Esophagus squamous epithelium (tissue), 5 donors: ENCODE results near the gene BIRC2. TPM values are rescaled to one million over a fixed set of nuclear protein-coding genes. Genes with fewer than 3 reads are reported as not detected.
A peak's percentile ranks its signal among the peaks of the same experiment; 100 is the strongest.

Experiments
- DNase-seq: peaks from one replicate; lab custom pipeline; 2025; lab: John Stamatoyannopoulos, UW
- H3K27ac ChIP-seq, 4 donors: fragments of 200-600 bp; sonication (generic); one replicate each; pipeline ENCODE4 v1.5.1; 2016 to 2019; ENCODE audit warnings: mild to moderate bottlenecking in 1 of 4
- H3K27me3 ChIP-seq, 4 donors: fragments of 200-600 bp; sonication (generic); 1 replicate in 3 of 4; 2 replicates in 1 of 4; pipeline versions ENCODE4 v1.5.1 to v1.6.0; 2017 to 2021; ENCODE audit warnings: antibody characterized with exemption in 1 of 4
- H3K36me3 ChIP-seq, 3 donors: fragments of 200-600 bp; sonication (generic); one replicate each; pipeline ENCODE4 v1.5.1; 2016 to 2019
- H3K4me1 ChIP-seq, 3 donors: fragments of 200-600 bp; sonication (generic); one replicate each; pipeline ENCODE4 v1.5.1; 2017 to 2019
- H3K4me3 ChIP-seq, 4 donors: fragments of 200-600 bp; sonication (generic); 1 replicate in 3 of 4; 2 replicates in 1 of 4; pipeline ENCODE4 v1.5.1; 2016 to 2019; ENCODE audit warnings: mild to moderate bottlenecking in 2 of 4, moderate library complexity in 1 of 4
- H3K9me3 ChIP-seq, 3 donors: fragments of 200-600 bp; sonication (generic); one replicate each; pipeline ENCODE4 v1.5.1; 2016 to 2019
- POLR2A ChIP-seq, 4 donors: fragments of 450-650 bp; IDR thresholded peaks; one replicate each; pipeline ENCODE4 v1.6.1; 2017; ENCODE audit warnings: antibody characterized with exemption in 4 of 4, mild to moderate bottlenecking in 4 of 4, moderate library complexity in 3 of 4
- WGBS, 2 donors: methylation state at CpG; one replicate each; pipeline ENCODE4 v1.1.5; 2018; 5-methylcytosine and 5-hydroxymethylcytosine counted together
- intact Hi-C: fragments of 100-400 bp; cut with DNase I; formaldehyde crosslinking; loops from one replicate; pipeline ENCODE4 v1.15.0; 2022
- total RNA-seq, 4 donors: library from RNA; depleted of rRNA; stranded (reverse); fragments of >200 nt; gene quantifications; one replicate each; pipeline ENCODE4 v1.1.0, GENCODE V29; 2016
- TF ChIP-seq, protein P1 (sequence below), 6 experiments: fragments of 450-650 bp in 4 of 6; fragments of 200-600 bp in 2 of 6; sonication (generic) in 2 of 6; IDR thresholded peaks; one replicate each; pipeline ENCODE4 v1.5.1; 2016 to 2019; ENCODE audit warnings: antibody characterized with exemption in 6 of 6, mild to moderate bottlenecking in 4 of 6, moderate library complexity in 4 of 6
- donor health status: DM: yes; HTN: yes; CAD: no.

Gene BIRC2
- total RNA-seq, 4 donors from 2014 or later: 18.9 to 38.7 (median 26.4) TPM

DNA sequence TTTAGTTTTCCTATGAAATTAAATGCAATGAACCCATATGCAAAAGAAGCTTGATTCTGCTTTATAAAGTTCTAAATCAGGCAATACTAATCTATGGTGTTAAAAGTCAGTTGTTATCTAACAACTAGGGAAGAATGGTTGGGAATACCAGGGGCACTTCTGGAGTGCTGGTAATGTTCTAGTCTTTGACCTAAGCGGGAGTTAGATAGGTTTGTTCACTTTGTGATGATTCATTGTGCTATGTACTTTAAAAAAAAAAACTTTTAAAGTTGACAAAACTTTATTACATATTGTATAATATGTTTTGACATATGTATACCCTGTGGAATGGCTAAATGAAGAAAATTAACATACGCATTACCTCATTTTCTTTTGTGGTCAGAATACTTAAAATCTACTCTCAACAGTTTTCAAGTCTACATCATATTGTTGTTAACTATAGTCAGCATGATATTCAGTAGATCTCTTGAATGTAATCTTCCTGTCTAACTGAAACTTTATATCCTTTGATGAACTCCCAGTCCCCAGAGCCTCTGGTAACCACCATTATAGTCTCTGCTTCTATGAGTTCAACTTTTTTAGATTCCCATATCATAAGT lies 39.2 kb downstream of the BIRC2 start:
- no peaks in the 10 kb centered on the region for H3K27me3 ChIP-seq
- 82 to 88% methylated on average over 2 of the region's 2 CpGs for WGBS, 2 donors
- intact Hi-C loops: loop anchor here (10.0 kb wide), 1 partner anchor 109 kb away; no protein-coding TSS in a partner anchor
- no peak for TF ChIP-seq POLR2A (IDR thresholded peaks at IDR 0.05)
- TF ChIP-seq, protein P1, sequence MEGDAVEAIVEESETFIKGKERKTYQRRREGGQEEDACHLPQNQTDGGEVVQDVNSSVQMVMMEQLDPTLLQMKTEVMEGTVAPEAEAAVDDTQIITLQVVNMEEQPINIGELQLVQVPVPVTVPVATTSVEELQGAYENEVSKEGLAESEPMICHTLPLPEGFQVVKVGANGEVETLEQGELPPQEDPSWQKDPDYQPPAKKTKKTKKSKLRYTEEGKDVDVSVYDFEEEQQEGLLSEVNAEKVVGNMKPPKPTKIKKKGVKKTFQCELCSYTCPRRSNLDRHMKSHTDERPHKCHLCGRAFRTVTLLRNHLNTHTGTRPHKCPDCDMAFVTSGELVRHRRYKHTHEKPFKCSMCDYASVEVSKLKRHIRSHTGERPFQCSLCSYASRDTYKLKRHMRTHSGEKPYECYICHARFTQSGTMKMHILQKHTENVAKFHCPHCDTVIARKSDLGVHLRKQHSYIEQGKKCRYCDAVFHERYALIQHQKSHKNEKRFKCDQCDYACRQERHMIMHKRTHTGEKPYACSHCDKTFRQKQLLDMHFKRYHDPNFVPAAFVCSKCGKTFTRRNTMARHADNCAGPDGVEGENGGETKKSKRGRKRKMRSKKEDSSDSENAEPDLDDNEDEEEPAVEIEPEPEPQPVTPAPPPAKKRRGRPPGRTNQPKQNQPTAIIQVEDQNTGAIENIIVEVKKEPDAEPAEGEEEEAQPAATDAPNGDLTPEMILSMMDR (IDR thresholded peaks at IDR 0.05): no peak
- H3K27ac ChIP-seq: no peak overlapping the region
- H3K36me3 ChIP-seq: peaks cover 0 to 71% (median 7%) of the 10 kb centered on the region in 3 donors
- H3K9me3 ChIP-seq: no peaks in the 10 kb centered on the region
- H3K4me3 ChIP-seq: no peak overlapping the region
- no peak for DNase-seq
- H3K4me1 ChIP-seq: no peaks in the 10 kb centered on the region

DNA sequence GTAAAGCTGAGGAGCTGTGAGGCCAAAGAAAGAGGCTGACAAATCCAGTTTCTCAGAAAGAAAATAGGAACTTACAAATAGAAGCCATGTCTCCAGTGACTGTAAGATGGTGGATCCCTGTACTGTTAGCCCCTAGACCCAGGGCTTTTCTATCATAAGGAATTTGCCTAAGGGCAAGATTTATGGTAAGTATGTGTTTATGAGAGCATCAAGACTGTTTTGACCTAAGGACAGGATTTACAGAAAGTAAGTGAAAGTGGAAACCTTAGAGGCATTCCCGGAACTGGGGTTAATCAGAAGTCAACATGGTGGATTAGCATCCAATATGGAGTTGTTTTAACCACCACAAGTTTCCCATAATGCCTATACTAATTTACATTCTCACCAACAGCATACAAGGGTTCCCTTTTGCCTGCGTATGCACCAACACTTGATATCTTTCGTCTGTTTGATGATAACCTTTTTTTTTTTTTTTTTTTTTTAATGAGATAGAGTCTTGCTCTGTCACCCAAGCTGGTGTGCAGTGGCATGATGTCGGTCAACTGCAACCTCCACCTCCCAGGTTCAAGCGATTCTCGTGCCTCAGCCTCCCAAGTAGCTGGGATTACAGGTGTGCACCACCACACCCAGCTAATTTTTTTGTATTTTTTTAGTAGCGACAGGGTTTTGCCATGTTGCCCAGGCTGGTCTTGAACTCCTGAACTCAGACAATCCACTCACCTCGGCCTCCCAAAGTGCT lies 40.2 kb downstream of the BIRC2 start:
- DNase-seq: no peak
- TF ChIP-seq POLR2A (IDR thresholded peaks at IDR 0.05): no peak
- Histone ChIP-seq H3K27ac (no peak overlapping the region), H3K4me3 (no peak overlapping the region), H3K9me3 (no peaks in the 10 kb centered on the region), H3K36me3 (peaks cover 0 to 71% (median 5%) of the 10 kb centered on the region in 3 donors), H3K4me1 (no peaks in the 10 kb centered on the region), H3K27me3 (no peaks in the 10 kb centered on the region)
- intact Hi-C loops: loop anchor here (10.0 kb wide), 1 partner anchor 108 kb away; no protein-coding TSS in a partner anchor
- WGBS, 2 donors: 77 to 78% methylated on average over 6 to 8 of the region's 8 CpGs

DNA sequence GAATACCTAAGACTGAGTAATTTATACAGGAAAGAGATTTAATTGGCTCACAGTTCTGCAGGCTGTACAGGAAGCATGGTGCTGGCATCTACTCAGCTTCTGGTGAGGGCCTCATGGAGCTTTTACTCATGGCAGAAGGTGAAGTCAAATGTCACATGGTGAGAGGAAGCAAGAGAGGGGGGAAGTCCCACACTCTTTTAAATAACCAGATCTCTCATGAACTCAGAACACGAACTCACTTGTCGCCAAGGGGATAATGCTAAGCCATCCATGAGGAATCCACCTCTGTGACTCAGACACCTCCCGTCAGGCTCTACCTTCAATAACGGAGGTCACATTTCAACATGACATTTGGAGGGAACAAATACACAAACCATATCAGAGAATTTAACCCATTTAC lies 42.2 kb downstream of the BIRC2 start:
- Histone ChIP-seq H3K9me3 (no peaks in the 10 kb centered on the region), H3K27ac (no peak overlapping the region), H3K4me3 (no peak overlapping the region), H3K4me1 (no peaks in the 10 kb centered on the region), H3K27me3 (no peaks in the 10 kb centered on the region), H3K36me3 (peaks cover 0 to 82% (median 13%) of the 10 kb centered on the region in 3 donors)
- WGBS, 2 donors: 38 to 53% methylated on average over 4 of the region's 4 CpGs
- no peak for TF ChIP-seq POLR2A (IDR thresholded peaks at IDR 0.05)
- TF ChIP-seq, protein P1 (IDR thresholded peaks at IDR 0.05): no peak
- intact Hi-C loops: loop anchor here (10.0 kb wide), 1 partner anchor 106 kb away; no protein-coding TSS in a partner anchor
- no peak for DNase-seq

DNA sequence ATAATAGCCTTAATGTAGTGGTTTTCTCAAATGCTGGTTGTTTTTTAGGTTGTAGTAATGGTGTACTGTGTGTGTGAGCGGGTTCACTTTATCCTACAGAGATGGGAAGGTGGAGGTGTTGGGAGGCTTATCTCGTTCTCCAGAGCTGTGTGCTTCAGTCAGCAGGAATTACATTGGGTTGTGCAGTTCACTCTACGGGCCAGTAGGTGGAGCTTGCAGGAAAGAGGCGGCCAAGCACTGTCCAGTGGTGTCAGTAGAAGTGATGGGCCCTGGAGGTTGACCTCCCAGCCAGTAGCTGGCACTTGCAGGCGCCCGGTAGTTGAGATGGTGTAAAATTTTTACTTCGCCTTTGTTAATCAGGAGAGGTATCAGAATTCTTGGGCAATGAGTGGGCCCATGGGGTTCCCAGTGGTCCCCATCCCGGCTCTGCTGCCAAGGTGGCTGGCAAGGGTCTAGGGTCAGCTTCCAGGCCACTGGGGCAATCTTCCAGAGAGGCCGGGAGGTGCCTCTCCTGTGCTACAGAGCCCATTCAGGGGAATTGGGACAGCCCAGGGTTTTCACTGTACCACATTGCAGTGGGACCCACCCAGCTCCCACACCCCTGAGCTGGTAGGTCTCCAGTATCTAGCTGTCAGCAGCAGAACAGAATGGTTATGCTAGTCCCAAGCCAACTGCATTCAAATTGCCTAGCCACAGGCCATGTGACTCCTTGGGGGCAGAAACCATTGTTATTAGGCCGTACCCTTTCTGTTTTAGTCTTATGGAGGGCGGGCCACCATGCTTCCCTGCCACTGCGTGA lies 43.9 kb downstream of the BIRC2 start:
- Histone ChIP-seq H3K9me3 (no peaks in the 10 kb centered on the region), H3K27ac (no peak overlapping the region), H3K4me3 (no peak overlapping the region), H3K36me3 (peaks cover 0 to 82% (median 8%) of the 10 kb centered on the region in 3 donors), H3K4me1 (no peaks in the 10 kb centered on the region), H3K27me3 (no peaks in the 10 kb centered on the region)
- intact Hi-C loops: no loop called here
- DNase-seq: no peak
- WGBS, 2 donors: 18 to 43% methylated on average over 4 to 7 of the region's 12 CpGs
- TF ChIP-seq, protein P1 (IDR thresholded peaks at IDR 0.05): peak; percentile 52 to 88 (median 80)
- TF ChIP-seq POLR2A (IDR thresholded peaks at IDR 0.05): no peak

DNA sequence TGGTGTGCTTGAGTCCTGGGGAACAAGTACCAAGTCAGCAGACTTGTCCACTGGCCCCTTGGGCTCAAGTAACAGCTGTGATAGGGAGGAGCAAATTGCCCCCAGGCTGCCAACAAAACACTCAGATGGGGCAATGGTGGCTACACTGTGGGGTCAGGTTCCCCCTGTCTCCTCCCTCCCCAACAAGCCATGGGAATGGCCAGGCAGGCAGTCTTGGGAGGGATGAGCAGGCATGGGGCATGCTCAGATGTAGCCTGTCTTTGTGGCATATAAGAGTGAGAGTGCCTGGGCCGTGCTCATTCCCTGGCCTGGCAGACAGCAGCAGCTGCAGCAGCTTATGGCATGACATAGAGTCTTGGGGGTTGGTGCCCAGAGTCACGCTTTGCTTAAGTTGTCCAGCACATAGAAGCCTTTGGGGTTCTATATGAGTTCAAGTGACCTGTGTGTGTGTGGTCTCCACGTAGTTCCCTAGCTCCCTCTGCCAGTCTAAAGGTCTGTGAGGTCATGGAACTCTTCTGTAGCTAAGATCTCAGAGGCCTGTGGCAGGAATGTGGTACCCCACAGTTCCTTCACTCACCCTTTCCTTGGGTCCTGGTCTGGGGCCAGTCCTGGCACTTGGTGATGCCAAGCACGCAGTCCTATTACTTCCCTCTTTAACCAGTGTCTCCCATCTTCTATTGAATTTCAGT lies 44.7 kb downstream of the BIRC2 start:
- H3K27me3 ChIP-seq: no peaks in the 10 kb centered on the region
- 87 to 91% methylated on average over 3 to 4 of the region's 4 CpGs for WGBS, 2 donors
- intact Hi-C loops: no loop called here
- H3K9me3 ChIP-seq: no peaks in the 10 kb centered on the region
- no peaks in the 10 kb centered on the region for H3K4me1 ChIP-seq
- peaks cover 0 to 79% (median 8%) of the 10 kb centered on the region in 3 donors for H3K36me3 ChIP-seq
- TF ChIP-seq, protein P1 (IDR thresholded peaks at IDR 0.05): no peak
- TF ChIP-seq POLR2A (IDR thresholded peaks at IDR 0.05): no peak
- H3K4me3 ChIP-seq: no peak overlapping the region
- no peak for DNase-seq
- H3K27ac ChIP-seq: no peak overlapping the region
